A549 (cell line): ENCODE data around the gene NYAP2.

Experiments
- CEBPB ChIP-seq, 2 experiments: fragments of >200 bp in 1 of 2; sonication (Bioruptor Twin) in 1 of 2; formaldehyde crosslinking in 1 of 2; IDR thresholded peaks; 2 replicates each; pipeline ENCODE4 v1.6.1; 2012 to 2016
- EP300 ChIP-seq, 2 experiments: fragments of >200 bp; sonication (Bioruptor Twin); formaldehyde crosslinking; IDR thresholded peaks; 2 replicates in 1 of 2; 3 replicates in 1 of 2; pipeline ENCODE4 v1.6.1; 2016 to 2017
- JUNB ChIP-seq: fragments of >200 bp; sonication (Bioruptor Twin); formaldehyde crosslinking; IDR thresholded peaks from 2 replicates; pipeline ENCODE4 v1.6.1; 2016
- POLR2A ChIP-seq: IDR thresholded peaks from 2 replicates; pipeline ENCODE4 v1.6.1; 2012; ENCODE audit warnings: mild to moderate bottlenecking, low read length
- POLR2AphosphoS2 ChIP-seq: conservative IDR thresholded peaks from 2 replicates; pipeline ENCODE4 v1.6.1; 2012; ENCODE audit warnings: low read length, improper control_type of control experiment, inconsistent platforms
- RAD21 ChIP-seq, 2 experiments: fragments of >200 bp in 1 of 2; sonication (Bioruptor Twin) in 1 of 2; formaldehyde crosslinking in 1 of 2; IDR thresholded peaks in 1 of 2; conservative IDR thresholded peaks in 1 of 2; 2 replicates in 1 of 2; 3 replicates in 1 of 2; pipeline ENCODE4 v1.6.1; 2012 to 2018; ENCODE audit warnings: inconsistent platforms in 1 of 2
- RNF2 ChIP-seq: fragments of 200-600 bp; sonication (generic); IDR thresholded peaks from 2 replicates; pipeline ENCODE4 v1.6.1; 2016; ENCODE audit warnings: low read depth, mild to moderate bottlenecking, antibody characterized with exemption, moderate library complexity, borderline replicate concordance
- TF ChIP-seq, protein P1 (sequence below): fragments of 200-600 bp; sonication (generic); IDR thresholded peaks from 2 replicates; pipeline ENCODE4 v1.6.1; 2016; ENCODE audit warnings: antibody characterized with exemption, mild to moderate bottlenecking, moderate library complexity
- TF ChIP-seq, protein P2 (sequence below): fragments of 150-350 bp; IDR thresholded peaks from 2 replicates; pipeline ENCODE4 v1.6.1; 2014; ENCODE audit warnings: low read depth, mild to moderate bottlenecking, low read length
- TF ChIP-seq, protein P3 (sequence below): fragments of >200 bp; sonication (Bioruptor Twin); formaldehyde crosslinking; IDR thresholded peaks from 3 replicates; pipeline ENCODE4 v1.5.1; 2016
- TF ChIP-seq, protein P4 (sequence below): fragments of 250-450 bp; sonication (Bioruptor Pico); IDR thresholded peaks from 2 replicates; pipeline ENCODE4 v1.5.0; 2021; ENCODE audit warnings: mild to moderate bottlenecking, moderate library complexity, borderline replicate concordance
- TF ChIP-seq, protein P5 (sequence below): fragments of 450-650 bp; IDR thresholded peaks from 2 replicates; pipeline ENCODE4 v1.6.1; 2014; ENCODE audit warnings: antibody characterized with exemption

DNA sequence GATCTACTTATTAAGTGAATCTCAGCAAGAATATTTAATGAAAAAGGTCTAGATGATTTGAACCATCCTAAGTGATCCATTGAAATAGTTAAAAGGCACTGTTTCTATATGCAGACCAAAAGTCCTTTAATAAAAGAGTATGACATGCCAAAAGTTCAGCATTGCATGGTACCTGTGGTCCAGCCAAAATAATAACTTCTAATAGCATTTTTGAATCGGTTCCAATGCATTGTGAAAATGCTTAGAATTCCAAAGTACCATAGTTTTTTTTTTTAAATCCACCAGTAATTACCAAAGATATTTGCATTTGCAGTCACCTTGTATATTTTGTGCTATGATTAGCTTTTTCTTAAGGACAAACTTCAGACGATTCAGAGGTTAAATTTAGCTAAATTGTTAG lies 79.9 kb downstream of the NYAP2 start:
- TF ChIP-seq, protein P1, sequence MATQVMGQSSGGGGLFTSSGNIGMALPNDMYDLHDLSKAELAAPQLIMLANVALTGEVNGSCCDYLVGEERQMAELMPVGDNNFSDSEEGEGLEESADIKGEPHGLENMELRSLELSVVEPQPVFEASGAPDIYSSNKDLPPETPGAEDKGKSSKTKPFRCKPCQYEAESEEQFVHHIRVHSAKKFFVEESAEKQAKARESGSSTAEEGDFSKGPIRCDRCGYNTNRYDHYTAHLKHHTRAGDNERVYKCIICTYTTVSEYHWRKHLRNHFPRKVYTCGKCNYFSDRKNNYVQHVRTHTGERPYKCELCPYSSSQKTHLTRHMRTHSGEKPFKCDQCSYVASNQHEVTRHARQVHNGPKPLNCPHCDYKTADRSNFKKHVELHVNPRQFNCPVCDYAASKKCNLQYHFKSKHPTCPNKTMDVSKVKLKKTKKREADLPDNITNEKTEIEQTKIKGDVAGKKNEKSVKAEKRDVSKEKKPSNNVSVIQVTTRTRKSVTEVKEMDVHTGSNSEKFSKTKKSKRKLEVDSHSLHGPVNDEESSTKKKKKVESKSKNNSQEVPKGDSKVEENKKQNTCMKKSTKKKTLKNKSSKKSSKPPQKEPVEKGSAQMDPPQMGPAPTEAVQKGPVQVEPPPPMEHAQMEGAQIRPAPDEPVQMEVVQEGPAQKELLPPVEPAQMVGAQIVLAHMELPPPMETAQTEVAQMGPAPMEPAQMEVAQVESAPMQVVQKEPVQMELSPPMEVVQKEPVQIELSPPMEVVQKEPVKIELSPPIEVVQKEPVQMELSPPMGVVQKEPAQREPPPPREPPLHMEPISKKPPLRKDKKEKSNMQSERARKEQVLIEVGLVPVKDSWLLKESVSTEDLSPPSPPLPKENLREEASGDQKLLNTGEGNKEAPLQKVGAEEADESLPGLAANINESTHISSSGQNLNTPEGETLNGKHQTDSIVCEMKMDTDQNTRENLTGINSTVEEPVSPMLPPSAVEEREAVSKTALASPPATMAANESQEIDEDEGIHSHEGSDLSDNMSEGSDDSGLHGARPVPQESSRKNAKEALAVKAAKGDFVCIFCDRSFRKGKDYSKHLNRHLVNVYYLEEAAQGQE: no peak
- TF ChIP-seq RAD21 (conservative IDR thresholded peaks at IDR 0.05 in 1 of 2, IDR thresholded peaks at IDR 0.05 in 1 of 2) (no peak), RNF2 (no peak), POLR2A (no peak), CEBPB (IDR thresholded peaks at IDR 0.05) (no peak), POLR2AphosphoS2 (no peak), EP300 (IDR thresholded peaks at IDR 0.05) (no peak), JUNB (no peak)
- TF ChIP-seq, protein P2, sequence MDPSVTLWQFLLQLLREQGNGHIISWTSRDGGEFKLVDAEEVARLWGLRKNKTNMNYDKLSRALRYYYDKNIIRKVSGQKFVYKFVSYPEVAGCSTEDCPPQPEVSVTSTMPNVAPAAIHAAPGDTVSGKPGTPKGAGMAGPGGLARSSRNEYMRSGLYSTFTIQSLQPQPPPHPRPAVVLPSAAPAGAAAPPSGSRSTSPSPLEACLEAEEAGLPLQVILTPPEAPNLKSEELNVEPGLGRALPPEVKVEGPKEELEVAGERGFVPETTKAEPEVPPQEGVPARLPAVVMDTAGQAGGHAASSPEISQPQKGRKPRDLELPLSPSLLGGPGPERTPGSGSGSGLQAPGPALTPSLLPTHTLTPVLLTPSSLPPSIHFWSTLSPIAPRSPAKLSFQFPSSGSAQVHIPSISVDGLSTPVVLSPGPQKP: no peak
- TF ChIP-seq, protein P3, sequence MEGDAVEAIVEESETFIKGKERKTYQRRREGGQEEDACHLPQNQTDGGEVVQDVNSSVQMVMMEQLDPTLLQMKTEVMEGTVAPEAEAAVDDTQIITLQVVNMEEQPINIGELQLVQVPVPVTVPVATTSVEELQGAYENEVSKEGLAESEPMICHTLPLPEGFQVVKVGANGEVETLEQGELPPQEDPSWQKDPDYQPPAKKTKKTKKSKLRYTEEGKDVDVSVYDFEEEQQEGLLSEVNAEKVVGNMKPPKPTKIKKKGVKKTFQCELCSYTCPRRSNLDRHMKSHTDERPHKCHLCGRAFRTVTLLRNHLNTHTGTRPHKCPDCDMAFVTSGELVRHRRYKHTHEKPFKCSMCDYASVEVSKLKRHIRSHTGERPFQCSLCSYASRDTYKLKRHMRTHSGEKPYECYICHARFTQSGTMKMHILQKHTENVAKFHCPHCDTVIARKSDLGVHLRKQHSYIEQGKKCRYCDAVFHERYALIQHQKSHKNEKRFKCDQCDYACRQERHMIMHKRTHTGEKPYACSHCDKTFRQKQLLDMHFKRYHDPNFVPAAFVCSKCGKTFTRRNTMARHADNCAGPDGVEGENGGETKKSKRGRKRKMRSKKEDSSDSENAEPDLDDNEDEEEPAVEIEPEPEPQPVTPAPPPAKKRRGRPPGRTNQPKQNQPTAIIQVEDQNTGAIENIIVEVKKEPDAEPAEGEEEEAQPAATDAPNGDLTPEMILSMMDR: no peak
- TF ChIP-seq, protein P4, sequence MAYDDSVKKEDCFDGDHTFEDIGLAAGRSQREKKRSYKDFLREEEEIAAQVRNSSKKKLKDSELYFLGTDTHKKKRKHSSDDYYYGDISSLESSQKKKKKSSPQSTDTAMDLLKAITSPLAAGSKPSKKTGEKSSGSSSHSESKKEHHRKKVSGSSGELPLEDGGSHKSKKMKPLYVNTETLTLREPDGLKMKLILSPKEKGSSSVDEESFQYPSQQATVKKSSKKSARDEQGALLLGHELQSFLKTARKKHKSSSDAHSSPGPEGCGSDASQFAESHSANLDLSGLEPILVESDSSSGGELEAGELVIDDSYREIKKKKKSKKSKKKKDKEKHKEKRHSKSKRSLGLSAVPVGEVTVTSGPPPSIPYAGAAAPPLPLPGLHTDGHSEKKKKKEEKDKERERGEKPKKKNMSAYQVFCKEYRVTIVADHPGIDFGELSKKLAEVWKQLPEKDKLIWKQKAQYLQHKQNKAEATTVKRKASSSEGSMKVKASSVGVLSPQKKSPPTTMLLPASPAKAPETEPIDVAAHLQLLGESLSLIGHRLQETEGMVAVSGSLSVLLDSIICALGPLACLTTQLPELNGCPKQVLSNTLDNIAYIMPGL (CRISPR knock-in tag): no peak
- TF ChIP-seq, protein P5, sequence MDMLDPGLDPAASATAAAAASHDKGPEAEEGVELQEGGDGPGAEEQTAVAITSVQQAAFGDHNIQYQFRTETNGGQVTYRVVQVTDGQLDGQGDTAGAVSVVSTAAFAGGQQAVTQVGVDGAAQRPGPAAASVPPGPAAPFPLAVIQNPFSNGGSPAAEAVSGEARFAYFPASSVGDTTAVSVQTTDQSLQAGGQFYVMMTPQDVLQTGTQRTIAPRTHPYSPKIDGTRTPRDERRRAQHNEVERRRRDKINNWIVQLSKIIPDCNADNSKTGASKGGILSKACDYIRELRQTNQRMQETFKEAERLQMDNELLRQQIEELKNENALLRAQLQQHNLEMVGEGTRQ: no peak
